Measurements from ENCODE around the gene RBPMS2.

The RBPMS2 gene

GRCh38 chr15:64783796-64784195 is 8.4 kb upstream of the RBPMS2 start:
- no peak for DNase-seq (ENCODE audit: low spot score)

- no peak for DNase-seq (ENCODE audit: low spot score)
These were observed 7.4 kb upstream of the RBPMS2 start for GRCh38 chr15:64782751-64783150.

- DNase-seq (ENCODE audit: low spot score): no peak
These were observed 5.9 kb upstream of the RBPMS2 start for GRCh38 chr15:64781299-64781698.

GRCh38 chr15:64780600-64781156 is 5.3 kb upstream of the RBPMS2 start:
- DNase-seq (ENCODE audit: low spot score): no peak

GRCh38 chr15:64779630-64780029 is 4.2 kb upstream of the RBPMS2 start:
- DNase-seq (ENCODE audit: low spot score): no peak

- no peak for DNase-seq (ENCODE audit: low spot score)
These were observed 3.6 kb upstream of the RBPMS2 start for GRCh38 chr15:64779024-64779423.

- no peak for DNase-seq (ENCODE audit: low spot score)
These were observed 1.0 kb upstream of the RBPMS2 start for GRCh38 chr15:64776402-64776786.

- no peak for DNase-seq (ENCODE audit: low spot score)
These were observed 528 bp downstream of the RBPMS2 start for GRCh38 chr15:64774629-64775493.

- DNase-seq (ENCODE audit: low spot score): no peak
These were observed 1.3 kb downstream of the RBPMS2 start for GRCh38 chr15:64774037-64774628.

- no peak for DNase-seq (ENCODE audit: low spot score)
These were observed 1.8 kb downstream of the RBPMS2 start for GRCh38 chr15:64773606-64774005.

GRCh38 chr15:64772964-64773363 is 2.4 kb downstream of the RBPMS2 start:
- no peak for DNase-seq (ENCODE audit: low spot score)

- no peak for DNase-seq (ENCODE audit: low spot score)
These were observed 2.9 kb downstream of the RBPMS2 start for GRCh38 chr15:64772488-64772887.

- no peak for DNase-seq (ENCODE audit: low spot score)
These were observed 4.8 kb downstream of the RBPMS2 start for GRCh38 chr15:64770626-64771025.

GRCh38 chr15:64767203-64767602 is 8.2 kb downstream of the RBPMS2 start:
- no peak for DNase-seq (ENCODE audit: low spot score)

- no peak for DNase-seq (ENCODE audit: low spot score)
These were observed 9.3 kb downstream of the RBPMS2 start for GRCh38 chr15:64766058-64766457.

- no peak for DNase-seq (ENCODE audit: low spot score)
These were observed 11.5 kb downstream of the RBPMS2 start for GRCh38 chr15:64763874-64764273.

GRCh38 chr15:64763462-64763861 is 11.9 kb downstream of the RBPMS2 start:
- DNase-seq (ENCODE audit: low spot score): no peak

GRCh38 chr15:64763021-64763420 is 12.4 kb downstream of the RBPMS2 start:
- DNase-seq (ENCODE audit: low spot score): no peak

GRCh38 chr15:64762546-64762945 is 12.8 kb downstream of the RBPMS2 start:
- DNase-seq (ENCODE audit: low spot score): no peak

GRCh38 chr15:64761156-64761555 is 14.2 kb downstream of the RBPMS2 start:
- DNase-seq (ENCODE audit: low spot score): no peak

- DNase-seq (ENCODE audit: low spot score): no peak
These were observed 15.3 kb downstream of the RBPMS2 start for GRCh38 chr15:64760056-64760455.

GRCh38 chr15:64755427-64755940 is 19.9 kb downstream of the RBPMS2 start:
- no peak for DNase-seq (ENCODE audit: low spot score)
